Muscle layer of colon (tissue), 2 donors: ENCODE results near the gene HOXA9.

Experiments used
- H3K27ac ChIP-seq: one replicate; pipeline ENCODE4 v1.7.0; 2013; ENCODE audit warnings: low read depth, mild to moderate bottlenecking, low read length, moderate library complexity
- H3K27me3 ChIP-seq, 2 donors: one replicate each; pipeline ENCODE4 v1.7.0; 2013; ENCODE audit warnings: low read length in 2 of 2, mild to moderate bottlenecking in 2 of 2; ENCODE audit not compliant: insufficient read depth in 2 of 2, control insufficient read depth in 1 of 2
- H3K36me3 ChIP-seq: one replicate; pipeline ENCODE4 v1.7.0; 2013; ENCODE audit warnings: mild to moderate bottlenecking, low read length; ENCODE audit not compliant: insufficient read depth
- H3K4me1 ChIP-seq: one replicate; pipeline ENCODE4 v1.7.0; 2013; ENCODE audit warnings: mild to moderate bottlenecking, low read length; ENCODE audit not compliant: insufficient read depth
- H3K4me3 ChIP-seq, 2 donors: one replicate each; pipeline ENCODE4 v1.7.0; 2013; ENCODE audit warnings: low read length in 2 of 2, low read depth in 1 of 2, mild to moderate bottlenecking in 1 of 2, moderate library complexity in 1 of 2
- H3K9ac ChIP-seq: one replicate; pipeline ENCODE4 v1.7.0; 2013; ENCODE audit warnings: low read length
- H3K9me3 ChIP-seq: one replicate; pipeline ENCODE4 v1.7.0; 2013; ENCODE audit warnings: mild to moderate bottlenecking, low read length
- donor health status: abdominal sarcoma.
- donor health status: Adenocarcinoma of cecum.

Gene HOXA9

GRCh38 chr7:27199849-27200760 is 34.8 kb upstream of the HOXA9 start, which contains the start of gene HOXA13:
Gene HOXA13, minus strand, starts transcription at chr7:27200091. Its CDS starts 14 bp downstream, at chr7:27200077.
- peak within 1 kb of the TSS; percentile 87 for H3K9ac ChIP-seq
- H3K27ac ChIP-seq: peak within 1 kb of the TSS; percentile 86
- H3K9me3 ChIP-seq: no peaks in the 10 kb centered on the region
- H3K4me3 ChIP-seq: peak within 1 kb of the TSS; percentile 86 to 92
- H3K36me3 ChIP-seq: no peaks in the 10 kb centered on the region
- peaks cover 19% of the 10 kb centered on the region for H3K4me1 ChIP-seq
- H3K27me3 ChIP-seq: peaks cover 51 to 68% of the 10 kb centered on the region in 2 donors

DNA sequence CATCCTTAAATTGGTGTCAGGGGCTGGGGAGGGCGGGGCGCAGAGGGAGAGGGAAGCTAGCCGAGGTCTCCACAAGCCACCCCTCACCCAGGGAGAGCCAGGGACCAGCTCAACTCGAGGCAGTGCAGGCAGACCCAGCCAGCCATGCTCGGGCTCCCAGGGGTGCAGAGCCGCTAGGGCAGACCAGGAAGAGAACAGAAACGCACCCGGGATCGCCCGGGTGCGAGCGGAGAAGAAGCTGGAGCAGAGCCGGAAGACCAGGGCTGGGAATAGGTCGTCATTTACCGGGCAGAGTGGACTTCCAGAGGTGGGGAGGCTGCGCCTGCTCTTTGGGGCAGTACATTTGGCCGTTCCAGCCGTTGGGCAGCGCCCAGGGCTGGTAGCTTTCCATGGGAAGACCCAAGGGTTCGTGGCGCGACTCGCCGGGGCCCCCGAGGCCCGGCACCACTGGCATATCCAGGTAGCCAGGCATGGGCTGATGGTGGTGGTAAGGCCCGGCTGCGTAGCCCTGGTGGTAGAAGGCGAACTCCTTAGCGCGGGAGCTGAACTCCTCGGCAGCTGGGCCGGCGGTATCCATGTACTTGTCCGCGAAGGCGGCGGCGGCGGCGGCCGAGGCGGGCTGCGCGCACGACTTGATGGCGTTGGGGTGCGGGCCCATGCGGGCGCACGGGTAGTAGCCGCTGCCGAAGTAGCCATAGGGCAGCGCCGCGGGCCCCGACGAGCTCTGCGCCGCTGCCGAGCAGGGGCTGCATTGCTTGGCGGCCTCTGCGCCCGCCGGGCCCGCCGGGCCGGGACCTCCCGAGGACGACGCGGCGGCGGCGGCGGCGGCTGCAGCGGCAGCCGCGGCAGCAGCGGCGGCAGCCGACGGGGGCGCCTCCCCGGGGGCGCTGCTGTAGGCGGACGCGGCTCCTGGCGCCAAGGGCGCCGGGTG is 33.8 kb upstream of the HOXA9 start:
- peak overlapping the region; percentile 86 to 92 for H3K4me3 ChIP-seq
- peak overlapping the region; percentile 86 for H3K27ac ChIP-seq
- H3K36me3 ChIP-seq: no peaks in the 10 kb centered on the region
- no peaks in the 10 kb centered on the region for H3K9me3 ChIP-seq
- peak overlapping the region; percentile 87 for H3K9ac ChIP-seq
- H3K4me1 ChIP-seq: peaks cover 13% of the 10 kb centered on the region
- peaks cover 41 to 58% of the 10 kb centered on the region in 2 donors for H3K27me3 ChIP-seq

- H3K36me3 ChIP-seq: no peaks in the 10 kb centered on the region
- peak overlapping the region; percentile 86 to 92 for H3K4me3 ChIP-seq
- peak overlapping the region; percentile 86 for H3K27ac ChIP-seq
- H3K9me3 ChIP-seq: no peaks in the 10 kb centered on the region
- peaks cover 13% of the 10 kb centered on the region for H3K4me1 ChIP-seq
- peak overlapping the region; percentile 55 for H3K9ac ChIP-seq
- peaks cover 33 to 50% of the 10 kb centered on the region in 2 donors for H3K27me3 ChIP-seq
Observed at GRCh38 chr7:27198138-27198841, 33.0 kb upstream of the HOXA9 start.

DNA sequence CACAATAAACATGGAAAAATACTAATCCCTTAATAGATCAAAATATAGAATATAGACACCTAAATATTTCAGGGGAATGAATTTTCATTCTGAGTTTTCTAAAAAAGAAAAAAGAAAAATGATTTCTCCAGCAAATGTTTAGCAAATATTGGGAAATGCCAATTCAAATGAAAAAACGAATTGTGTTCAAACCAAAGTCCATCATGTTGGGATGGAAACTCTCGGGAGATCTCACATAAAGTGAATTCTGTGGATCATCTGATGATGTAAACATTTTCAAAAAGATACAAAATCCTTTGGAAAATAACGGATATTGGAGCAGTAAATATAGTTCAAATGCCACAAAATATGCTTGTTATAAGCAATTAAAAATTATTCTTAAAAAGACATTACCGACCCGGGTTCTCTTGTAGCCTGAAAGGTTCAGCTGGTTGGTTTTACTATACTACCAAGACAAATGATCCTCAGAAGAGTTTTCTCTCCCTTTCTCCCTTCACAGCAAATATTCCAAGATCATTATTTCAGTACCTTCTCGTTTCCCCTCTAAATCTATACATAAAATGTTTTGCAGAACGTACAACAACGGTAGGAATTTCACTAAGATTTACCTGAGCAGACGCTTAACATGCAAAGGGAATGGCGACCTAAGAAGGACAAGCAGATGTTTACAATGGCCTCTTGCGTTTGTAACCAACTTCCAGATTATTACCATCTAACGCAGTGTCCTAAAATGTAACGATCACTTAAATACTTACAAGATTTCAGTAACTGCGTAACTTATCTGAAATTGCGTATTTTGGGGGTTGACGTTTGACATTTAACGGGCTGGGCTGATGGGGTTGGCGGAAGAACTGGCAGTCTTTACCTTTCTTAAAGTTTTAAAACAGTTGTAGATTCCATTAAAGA is 32.1 kb upstream of the HOXA9 start:
- Histone ChIP-seq H3K9ac (peak overlapping the region; percentile 55), H3K27me3 (peaks cover 26 to 41% of the 10 kb centered on the region in 2 donors), H3K4me3 (peak overlapping the region; percentile 86 to 92), H3K9me3 (no peaks in the 10 kb centered on the region), H3K27ac (peak overlapping the region; percentile 57), H3K36me3 (no peaks in the 10 kb centered on the region), H3K4me1 (peaks cover 13% of the 10 kb centered on the region)

GRCh38 chr7:27196287-27196767 is 31.0 kb upstream of the HOXA9 start:
- peak overlapping the region; percentile 57 for H3K27ac ChIP-seq
- H3K27me3 ChIP-seq: peaks cover 21 to 36% of the 10 kb centered on the region in 2 donors

GRCh38 chr7:27194686-27195379 is 29.5 kb upstream of the HOXA9 start:
- no peaks in the 10 kb centered on the region for H3K36me3 ChIP-seq
- no peaks in the 10 kb centered on the region for H3K9me3 ChIP-seq
- peak overlapping the region; percentile 9 to 92 for H3K4me3 ChIP-seq
- H3K9ac ChIP-seq: peak overlapping the region; percentile 94
- peaks cover 15% of the 10 kb centered on the region for H3K4me1 ChIP-seq
- peaks cover 12 to 23% of the 10 kb centered on the region in 2 donors for H3K27me3 ChIP-seq
- H3K27ac ChIP-seq: peak overlapping the region; percentile 97

More at GRCh38 chr7:27196287-27196767, 31.0 kb upstream of the HOXA9 start:
- H3K9ac ChIP-seq: no peak overlapping the region
- peak overlapping the region; percentile 2 to 86 for H3K4me3 ChIP-seq
- H3K36me3 ChIP-seq: no peaks in the 10 kb centered on the region
- peaks cover 12% of the 10 kb centered on the region for H3K4me1 ChIP-seq
- no peaks in the 10 kb centered on the region for H3K9me3 ChIP-seq

GRCh38 chr7:27194002-27194352 is 28.6 kb upstream of the HOXA9 start:
- Histone ChIP-seq H3K27ac (peak overlapping the region; percentile 97), H3K27me3 (peaks cover 12 to 20% of the 10 kb centered on the region in 2 donors), H3K4me1 (peaks cover 20% of the 10 kb centered on the region), H3K4me3 (peak overlapping the region; percentile 75 to 92), H3K36me3 (no peaks in the 10 kb centered on the region), H3K9me3 (no peaks in the 10 kb centered on the region), H3K9ac (peak overlapping the region; percentile 94)

GRCh38 chr7:27193335-27194001 is 28.1 kb upstream of the HOXA9 start:
- H3K4me1 ChIP-seq: peaks cover 20% of the 10 kb centered on the region
- H3K9me3 ChIP-seq: no peaks in the 10 kb centered on the region
- peak overlapping the region; percentile 75 to 92 for H3K4me3 ChIP-seq
- H3K27ac ChIP-seq: peak overlapping the region; percentile 97
- H3K9ac ChIP-seq: peak overlapping the region; percentile 94
- H3K27me3 ChIP-seq: peaks cover 13 to 15% of the 10 kb centered on the region in 2 donors
- no peaks in the 10 kb centered on the region for H3K36me3 ChIP-seq

DNA sequence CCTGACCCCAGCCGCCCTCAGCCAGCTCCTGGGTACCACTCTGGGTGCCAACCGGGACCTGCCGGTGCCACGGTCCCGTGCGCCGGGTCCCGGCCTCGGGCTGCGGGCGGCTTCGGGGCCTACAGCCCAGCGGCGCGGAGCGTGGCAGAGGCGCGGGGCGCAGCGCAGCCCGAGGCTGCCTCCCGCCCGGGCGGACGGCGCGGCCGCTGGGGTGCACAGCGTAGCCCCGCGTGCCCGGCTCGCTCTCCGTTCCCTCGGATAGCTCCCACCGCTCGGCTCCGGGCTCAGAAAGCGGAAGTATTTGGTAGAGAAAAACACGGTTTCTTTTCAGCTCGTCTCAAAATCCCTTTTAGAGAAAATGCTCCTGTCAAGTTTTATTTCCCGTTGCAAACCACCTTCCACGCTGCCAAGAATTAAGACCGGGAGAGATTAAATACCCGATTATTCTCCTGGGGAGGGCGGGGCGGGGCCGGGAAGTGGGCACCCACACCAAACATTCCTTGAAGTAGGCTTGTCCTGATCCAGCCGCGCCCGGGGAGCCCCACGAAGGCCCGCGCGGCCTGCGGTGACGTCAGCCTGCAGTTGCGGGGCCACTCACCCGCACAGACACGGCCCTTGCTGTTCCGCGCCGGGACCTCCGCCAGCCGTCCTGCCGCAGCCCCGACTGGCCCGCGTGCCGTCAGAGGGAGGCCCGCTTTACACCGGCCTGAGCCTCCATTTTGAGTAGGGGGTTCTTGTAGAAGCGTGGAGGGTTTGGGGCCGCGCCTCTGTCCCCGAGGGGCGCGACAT is 27.4 kb upstream of the HOXA9 start:
- no peaks in the 10 kb centered on the region for H3K9me3 ChIP-seq
- H3K9ac ChIP-seq: peak overlapping the region; percentile 94
- peaks cover 20% of the 10 kb centered on the region for H3K4me1 ChIP-seq
- H3K36me3 ChIP-seq: no peaks in the 10 kb centered on the region
- peak overlapping the region; percentile 75 to 92 for H3K4me3 ChIP-seq
- H3K27me3 ChIP-seq: peaks cover 9 to 12% of the 10 kb centered on the region in 2 donors
- H3K27ac ChIP-seq: peak overlapping the region; percentile 97
